HuH-7 (cell line): Measurements from ENCODE around the gene LMTK3.
A peak's percentile ranks its signal among the peaks of the same experiment; 100 is the strongest.
"Not testable (repeated sequence)": the region's sequence is repeated elsewhere in the genome, so short reads cannot be mapped to it uniquely, and the experiment has no call there.

Source experiments
- DNase-seq: peaks from one replicate; pipeline ENCODE4 v3.0.0; 2011; ENCODE audit warnings: low spot score

Gene LMTK3

GRCh38 chr19:48538057-48538456 is 26.4 kb upstream of the LMTK3 start:
- not testable (repeated sequence) for DNase-seq

GRCh38 chr19:48537541-48537940 is 25.9 kb upstream of the LMTK3 start:
- no peak for DNase-seq

DNA sequence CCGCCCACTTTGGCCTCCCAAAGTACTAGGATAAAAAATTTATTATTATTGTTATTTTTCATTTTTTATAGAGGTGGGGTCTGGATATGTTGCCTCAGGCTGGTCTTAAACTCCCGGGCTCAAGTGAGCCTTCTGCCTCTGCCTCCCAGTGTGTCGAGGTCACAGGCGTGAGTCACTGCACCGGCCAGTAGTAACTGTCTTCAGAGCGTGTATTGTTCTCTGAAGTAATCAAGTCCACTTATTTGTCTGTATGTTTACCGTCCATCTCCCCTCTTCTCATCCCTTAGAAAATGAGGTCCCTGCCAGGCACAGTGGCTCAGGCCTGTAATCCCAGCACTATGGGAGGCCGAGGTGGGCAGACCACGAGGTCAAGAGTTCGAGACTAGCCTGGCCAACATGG is 22.1 kb upstream of the LMTK3 start:
- no peak for DNase-seq

DNA sequence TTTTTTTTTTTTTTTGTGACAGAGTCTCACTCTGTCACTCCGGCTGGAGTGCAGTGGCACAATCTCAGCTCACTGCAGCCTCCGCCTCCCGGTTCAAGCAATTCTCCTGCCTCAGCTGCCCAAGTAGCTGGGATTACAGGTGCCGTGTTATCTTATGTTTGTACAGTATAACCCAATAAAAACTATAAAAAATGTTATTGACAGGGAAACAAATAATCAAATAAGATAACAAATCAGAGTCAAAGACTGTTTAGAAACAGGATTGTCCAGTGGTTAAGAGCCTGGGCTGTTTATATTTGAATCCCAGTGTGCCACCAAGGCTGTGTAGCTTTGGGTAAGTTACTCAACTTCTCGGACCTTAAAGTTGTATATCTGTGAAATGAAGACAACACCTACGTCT is 19.1 kb upstream of the LMTK3 start:
- no peak for DNase-seq

DNA sequence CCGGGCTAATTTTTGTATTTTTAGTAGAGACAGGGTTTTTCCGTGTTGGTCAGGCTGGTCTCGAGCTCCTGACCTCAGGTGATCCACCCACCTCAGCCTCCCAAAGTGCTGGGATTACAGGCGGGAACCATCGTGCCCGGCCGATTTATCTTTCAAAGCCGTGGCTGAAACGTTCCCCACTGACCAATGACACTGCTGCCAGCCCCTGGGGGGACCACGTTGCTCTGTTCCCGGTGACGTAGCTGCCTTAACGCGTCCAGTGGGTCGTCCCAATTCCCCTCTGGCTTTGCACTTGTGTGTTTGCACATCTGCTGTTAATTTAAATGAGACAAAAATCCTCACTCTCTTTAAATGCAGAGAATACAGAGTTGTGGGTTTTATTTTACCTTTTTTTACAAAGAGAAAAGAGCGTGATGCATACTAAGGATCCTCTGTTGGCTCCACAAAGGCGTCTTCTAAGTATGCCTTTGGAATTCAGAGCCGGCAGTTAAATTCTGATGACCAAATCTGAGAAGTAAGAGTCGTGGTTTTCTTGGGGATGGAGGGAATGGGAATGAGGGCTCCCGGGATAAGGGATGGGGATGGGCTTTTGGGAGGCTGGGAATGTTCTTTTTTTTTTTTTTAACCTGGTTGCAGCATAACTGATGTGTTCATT is 18.6 kb upstream of the LMTK3 start:
- DNase-seq, result no peak

DNA sequence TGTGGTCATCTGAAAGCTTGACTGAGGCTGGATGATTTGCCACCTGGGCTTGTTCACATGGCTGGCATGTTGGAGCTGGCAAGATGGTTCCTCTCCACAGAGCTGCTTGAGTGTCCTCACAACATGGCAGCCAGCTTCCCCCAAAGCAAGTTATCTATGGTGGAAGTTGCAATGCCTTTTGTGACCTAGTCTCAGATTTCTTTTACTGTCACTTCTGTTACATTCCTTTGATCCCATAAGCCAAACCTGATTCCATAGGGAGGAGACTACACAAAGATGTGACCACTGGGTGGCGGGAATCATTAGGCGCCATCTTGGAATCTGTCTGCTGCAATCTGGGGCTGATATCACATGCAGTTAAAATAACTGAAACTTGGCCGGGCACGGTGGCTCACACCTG is 17.5 kb upstream of the LMTK3 start:
- no peak for DNase-seq

- DNase-seq, result no peak
These were observed 13.1 kb upstream of the LMTK3 start for GRCh38 chr19:48524732-48525131.

DNA sequence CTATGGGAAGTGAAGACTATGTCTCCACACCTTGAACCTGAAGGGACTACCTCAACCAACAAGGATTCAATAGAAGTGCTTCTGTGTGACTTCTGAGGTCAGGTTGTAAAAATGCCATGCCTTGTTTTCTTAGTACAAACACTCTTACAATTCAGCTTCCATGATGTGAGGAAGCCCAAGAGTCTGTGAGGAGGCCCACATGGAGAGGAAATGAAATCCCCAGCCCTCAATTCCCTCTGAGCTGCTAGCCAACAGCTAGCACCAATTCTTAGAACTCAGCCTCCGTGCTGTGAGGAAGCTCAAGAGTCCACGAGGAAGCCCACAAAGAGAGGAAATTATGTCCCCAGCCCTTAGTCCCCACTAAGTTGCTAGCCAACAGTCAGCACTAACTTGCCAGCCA is 12.6 kb upstream of the LMTK3 start:
- DNase-seq, result no peak

DNA sequence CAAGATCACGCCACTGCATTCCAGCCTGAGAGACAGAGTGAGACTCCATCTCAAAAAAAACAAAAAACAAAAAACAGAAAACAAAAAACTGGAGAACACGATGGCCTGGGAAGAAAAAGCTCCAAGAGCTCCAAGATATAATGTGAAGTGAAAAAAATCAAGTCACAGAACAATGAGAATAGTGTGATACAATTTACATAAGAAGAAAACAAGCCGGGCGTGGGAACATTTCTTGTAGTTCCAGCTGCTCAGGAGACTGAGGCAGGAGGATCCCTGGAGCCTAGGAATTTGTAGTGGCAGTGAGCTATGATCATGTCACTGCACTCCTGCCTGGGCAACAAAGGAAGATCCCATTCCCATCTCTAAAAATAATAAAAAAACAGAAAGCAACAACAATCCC is 8.5 kb upstream of the LMTK3 start:
- no peak for DNase-seq

- DNase-seq, result not testable (repeated sequence)
These were observed 7.8 kb upstream of the LMTK3 start for GRCh38 chr19:48519426-48519825.

DNA sequence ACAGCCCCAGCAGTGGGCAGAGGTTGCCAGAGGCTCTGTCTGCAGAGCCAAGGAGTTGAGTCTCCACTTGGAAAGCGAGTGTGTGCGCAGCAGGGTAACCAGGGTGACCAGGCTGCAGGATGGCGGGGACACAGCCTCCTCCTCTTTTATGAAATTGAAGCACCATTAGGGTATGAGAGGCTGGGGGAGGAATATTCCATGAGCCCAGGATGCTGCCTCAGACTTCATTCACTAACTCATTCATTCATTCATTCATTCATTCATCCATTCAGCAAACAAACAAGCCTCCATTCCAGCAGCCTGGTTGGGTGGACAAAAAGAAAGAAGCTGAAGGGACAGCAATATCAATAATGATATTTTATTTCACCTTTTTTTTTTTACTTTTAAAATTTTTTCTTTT is 6.6 kb upstream of the LMTK3 start:
- no peak for DNase-seq

DNA sequence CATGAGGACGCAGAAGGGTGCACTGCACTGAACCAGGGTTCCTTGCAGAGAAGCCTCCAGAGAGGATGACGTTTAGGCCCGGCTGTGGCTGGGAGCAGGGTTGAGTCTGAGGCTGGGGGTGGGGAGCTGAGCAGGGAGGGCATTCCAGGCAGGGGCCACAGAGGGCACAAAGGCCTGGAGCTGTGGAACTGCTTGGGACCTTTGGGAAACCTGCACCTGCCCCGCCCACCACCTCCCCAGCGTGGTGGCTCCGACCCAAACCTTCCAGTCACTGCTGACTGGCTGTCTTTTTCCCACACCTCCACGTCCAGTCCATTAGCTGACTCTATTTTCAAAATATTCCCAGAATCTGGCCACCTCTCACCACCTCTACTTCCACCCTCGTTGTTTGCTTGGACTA is 4.9 kb upstream of the LMTK3 start:
- DNase-seq, result no peak

GRCh38 chr19:48514123-48514458 is 2.5 kb upstream of the LMTK3 start:
- DNase-seq, result no peak

DNA sequence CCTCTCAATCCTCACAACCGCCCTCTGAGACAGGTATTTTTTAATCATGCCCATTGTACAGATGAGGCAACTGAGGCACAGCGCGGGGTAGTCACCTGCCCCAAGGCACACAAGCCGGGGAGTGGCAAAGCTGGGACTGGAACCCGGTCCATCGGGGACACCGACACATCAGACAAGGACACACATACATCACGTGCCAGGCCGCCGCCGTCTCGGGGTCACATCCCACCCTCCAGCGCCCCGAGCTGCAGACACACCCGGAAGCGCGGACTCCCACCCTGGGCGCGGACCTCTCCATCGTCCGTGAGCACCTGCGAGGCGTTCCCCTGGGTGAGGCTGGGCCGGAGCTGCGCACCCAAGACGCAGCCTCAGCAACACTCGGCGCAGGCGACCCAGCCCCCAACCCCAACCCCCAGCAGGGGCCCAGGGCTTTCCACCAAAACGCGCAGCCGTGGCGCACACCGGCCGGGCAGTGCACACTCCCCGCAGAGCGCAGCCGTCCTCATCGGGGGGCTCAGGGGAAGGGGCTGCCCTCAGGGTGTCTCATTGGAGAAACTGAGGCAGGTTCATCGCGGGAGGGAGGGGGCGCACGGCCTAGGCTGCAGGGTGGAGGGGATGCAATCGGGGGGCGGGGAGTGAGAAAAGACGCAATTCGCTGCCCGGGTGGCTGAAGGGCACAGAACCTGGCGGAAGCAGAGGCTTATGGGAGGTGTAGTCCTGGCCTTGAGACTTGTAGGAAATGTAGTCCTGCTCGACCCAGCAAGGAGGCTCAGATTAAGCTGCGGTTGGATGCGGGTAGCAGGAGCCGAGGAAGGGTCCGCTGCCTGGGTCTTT is 1.9 kb upstream of the LMTK3 start:
- DNase-seq, result peak; percentile 92

- DNase-seq, result no peak
These were observed 1.1 kb upstream of the LMTK3 start for GRCh38 chr19:48512504-48513288.

- DNase-seq, result no peak
These were observed 309 bp downstream of the LMTK3 start for GRCh38 chr19:48511321-48511731.

DNA sequence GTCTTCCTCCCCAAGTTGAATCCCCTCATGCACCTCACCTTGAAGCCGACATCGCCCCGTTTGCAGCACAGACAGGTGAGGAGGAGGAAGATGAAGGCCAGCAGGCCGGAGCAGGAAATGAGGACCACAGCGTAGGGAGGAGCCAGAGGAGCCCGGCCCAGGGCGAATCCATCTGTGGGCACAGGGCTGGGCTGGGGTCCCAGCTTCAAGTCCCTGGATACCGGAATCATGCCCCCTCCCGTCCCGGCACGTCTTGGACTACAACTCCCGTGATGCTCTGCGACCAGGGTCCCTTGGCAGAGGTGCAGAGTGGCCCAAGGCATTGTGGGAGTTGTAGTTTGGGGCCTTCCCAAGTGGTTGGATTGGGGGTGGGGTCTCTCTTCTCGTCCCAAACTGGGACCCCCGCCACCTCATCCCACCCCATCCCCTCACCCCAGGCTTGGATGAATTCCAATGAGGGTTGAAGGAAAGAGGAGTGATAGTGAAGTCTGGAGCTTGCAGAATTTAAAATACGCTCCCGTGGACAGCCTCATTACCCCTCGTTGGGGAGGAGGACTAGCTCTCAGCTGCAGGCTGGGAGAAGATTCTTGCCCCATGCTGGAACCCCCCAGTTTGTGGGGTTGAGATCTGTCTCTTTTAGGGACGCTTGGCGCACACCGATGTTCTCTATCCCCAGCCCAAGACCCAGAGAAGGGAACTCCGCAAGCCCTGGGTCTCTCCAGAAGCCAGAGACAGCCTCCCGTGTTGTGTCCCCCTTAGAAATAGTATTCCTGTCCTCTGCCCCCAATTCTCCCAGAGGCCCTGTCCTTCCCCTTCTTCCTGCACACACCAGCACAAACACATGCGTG is 990 bp downstream of the LMTK3 start:
- no peak for DNase-seq

- no peak for DNase-seq
These were observed 2.0 kb downstream of the LMTK3 start for GRCh38 chr19:48509467-48510194.

GRCh38 chr19:48508729-48509411 is 2.8 kb downstream of the LMTK3 start:
- DNase-seq, result no peak

DNA sequence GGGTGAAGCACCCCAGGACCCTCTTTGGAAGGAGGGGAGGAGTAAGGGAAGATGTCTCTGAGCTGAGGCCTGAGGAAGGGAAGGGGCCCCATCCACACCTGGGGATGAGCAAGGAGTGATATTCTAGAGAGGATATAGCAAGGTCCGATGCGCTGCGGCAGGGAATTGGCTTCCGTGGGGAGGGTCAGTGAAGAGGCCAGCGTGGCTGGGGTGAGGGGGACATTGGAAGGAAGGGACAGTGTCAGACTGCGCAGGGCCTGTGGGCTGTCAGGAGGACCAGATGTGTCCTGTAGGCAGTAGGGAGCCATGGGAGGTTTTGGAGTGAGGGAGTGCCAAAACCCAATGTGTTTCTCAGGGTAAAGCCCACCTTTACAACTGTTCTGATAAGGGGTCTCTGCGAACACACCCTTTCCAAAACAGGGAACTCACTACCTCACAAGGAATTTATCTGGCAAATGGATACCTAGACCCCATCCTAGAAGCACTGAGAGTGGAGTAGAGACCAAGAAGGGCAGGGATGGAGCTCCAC is 3.7 kb downstream of the LMTK3 start:
- no peak for DNase-seq
